ENCODE data around the gene GLRA1.

GLRA1 gene

GRCh38 chr5:151949701-151950308 is 25.2 kb upstream of the GLRA1 start:
- no peak overlapping the region for H3K4me3 ChIP-seq (ENCODE audit: low read length)
- H3K27me3 ChIP-seq (ENCODE audit: control insufficient read depth, insufficient read depth, low read length), result no peaks in the 10 kb centered on the region
- no peak overlapping the region for H3K9ac ChIP-seq (ENCODE audit: low read length)
- no peak overlapping the region for H3K27ac ChIP-seq (ENCODE audit: low read length)
- no peaks in the 10 kb centered on the region for H3K9me3 ChIP-seq (ENCODE audit: control insufficient read depth, low read depth, low read length)
- H3K36me3 ChIP-seq (ENCODE audit: control insufficient read depth, low read depth, low read length), result no peaks in the 10 kb centered on the region
- H3K4me1 ChIP-seq (ENCODE audit: control insufficient read depth, low read depth, low read length), result no peaks in the 10 kb centered on the region

- no peaks in the 10 kb centered on the region for H3K27me3 ChIP-seq (ENCODE audit: control insufficient read depth, insufficient read depth, low read length)
- no peaks in the 10 kb centered on the region for H3K36me3 ChIP-seq (ENCODE audit: control insufficient read depth, low read depth, low read length)
- H3K9me3 ChIP-seq (ENCODE audit: control insufficient read depth, low read depth, low read length), result no peaks in the 10 kb centered on the region
- H3K9ac ChIP-seq (ENCODE audit: low read length), result no peak overlapping the region
- no peak overlapping the region for H3K4me3 ChIP-seq (ENCODE audit: low read length)
- H3K27ac ChIP-seq (ENCODE audit: low read length), result no peak overlapping the region
- no peaks in the 10 kb centered on the region for H3K4me1 ChIP-seq (ENCODE audit: control insufficient read depth, low read depth, low read length)
Observed at GRCh38 chr5:151949113-151949512, 24.5 kb upstream of the GLRA1 start.

- Histone ChIP-seq H3K27ac (ENCODE audit: low read length) (no peak overlapping the region), H3K9me3 (ENCODE audit: control insufficient read depth, low read depth, low read length) (no peaks in the 10 kb centered on the region), H3K36me3 (ENCODE audit: control insufficient read depth, low read depth, low read length) (no peaks in the 10 kb centered on the region), H3K4me3 (ENCODE audit: low read length) (no peak overlapping the region), H3K9ac (ENCODE audit: low read length) (no peak overlapping the region), H3K4me1 (ENCODE audit: control insufficient read depth, low read depth, low read length) (no peaks in the 10 kb centered on the region), H3K27me3 (ENCODE audit: control insufficient read depth, insufficient read depth, low read length) (no peaks in the 10 kb centered on the region)
Observed at GRCh38 chr5:151947931-151948608, 23.4 kb upstream of the GLRA1 start.

- Histone ChIP-seq H3K4me3 (ENCODE audit: low read length) (no peak overlapping the region), H3K9ac (ENCODE audit: low read length) (no peak overlapping the region), H3K9me3 (ENCODE audit: control insufficient read depth, low read depth, low read length) (no peaks in the 10 kb centered on the region), H3K27ac (ENCODE audit: low read length) (no peak overlapping the region), H3K36me3 (ENCODE audit: control insufficient read depth, low read depth, low read length) (no peaks in the 10 kb centered on the region), H3K27me3 (ENCODE audit: control insufficient read depth, insufficient read depth, low read length) (no peaks in the 10 kb centered on the region), H3K4me1 (ENCODE audit: control insufficient read depth, low read depth, low read length) (no peaks in the 10 kb centered on the region)
Observed at GRCh38 chr5:151937851-151938250, 13.2 kb upstream of the GLRA1 start.

- Histone ChIP-seq H3K27ac (ENCODE audit: low read length) (no peak overlapping the region), H3K9me3 (ENCODE audit: control insufficient read depth, low read depth, low read length) (peaks cover 13% of the 10 kb centered on the region), H3K4me1 (ENCODE audit: control insufficient read depth, low read depth, low read length) (no peaks in the 10 kb centered on the region), H3K27me3 (ENCODE audit: control insufficient read depth, insufficient read depth, low read length) (no peaks in the 10 kb centered on the region), H3K4me3 (ENCODE audit: low read length) (no peak overlapping the region), H3K36me3 (ENCODE audit: control insufficient read depth, low read depth, low read length) (no peaks in the 10 kb centered on the region), H3K9ac (ENCODE audit: low read length) (no peak overlapping the region)
Observed at GRCh38 chr5:151935135-151935695, 10.6 kb upstream of the GLRA1 start.

- peaks cover 2% of the 10 kb centered on the region for H3K27me3 ChIP-seq (ENCODE audit: control insufficient read depth, insufficient read depth, low read length)
- H3K9me3 ChIP-seq (ENCODE audit: control insufficient read depth, low read depth, low read length), result peaks cover 13% of the 10 kb centered on the region
- H3K4me3 ChIP-seq (ENCODE audit: low read length), result no peak overlapping the region
- no peaks in the 10 kb centered on the region for H3K4me1 ChIP-seq (ENCODE audit: control insufficient read depth, low read depth, low read length)
- H3K36me3 ChIP-seq (ENCODE audit: control insufficient read depth, low read depth, low read length), result no peaks in the 10 kb centered on the region
- no peak overlapping the region for H3K9ac ChIP-seq (ENCODE audit: low read length)
- no peak overlapping the region for H3K27ac ChIP-seq (ENCODE audit: low read length)
Observed at GRCh38 chr5:151931260-151931659, 6.6 kb upstream of the GLRA1 start.

GRCh38 chr5:151926188-151926587 is 1.5 kb upstream of the GLRA1 start:
- H3K4me3 ChIP-seq (ENCODE audit: low read length), result no peak overlapping the region
- peaks cover 4% of the 10 kb centered on the region for H3K9me3 ChIP-seq (ENCODE audit: control insufficient read depth, low read depth, low read length)
- no peak overlapping the region for H3K27ac ChIP-seq (ENCODE audit: low read length)
- H3K9ac ChIP-seq (ENCODE audit: low read length), result no peak overlapping the region
- peaks cover 38% of the 10 kb centered on the region for H3K27me3 ChIP-seq (ENCODE audit: control insufficient read depth, insufficient read depth, low read length)
- peaks cover 3% of the 10 kb centered on the region for H3K4me1 ChIP-seq (ENCODE audit: control insufficient read depth, low read depth, low read length)
- H3K36me3 ChIP-seq (ENCODE audit: control insufficient read depth, low read depth, low read length), result no peaks in the 10 kb centered on the region

GRCh38 chr5:151925340-151925739 is 689 bp upstream of the GLRA1 start:
- Histone ChIP-seq H3K9ac (ENCODE audit: low read length) (no peak overlapping the region), H3K4me3 (ENCODE audit: low read length) (peak overlapping the region; percentile 58)

GRCh38 chr5:151923866-151924476 is 680 bp downstream of the GLRA1 start:
- H3K4me3 ChIP-seq (ENCODE audit: low read length), result no peak overlapping the region
- H3K27ac ChIP-seq (ENCODE audit: low read length), result no peak overlapping the region
- no peaks in the 10 kb centered on the region for H3K36me3 ChIP-seq (ENCODE audit: control insufficient read depth, low read depth, low read length)
- peaks cover 3% of the 10 kb centered on the region for H3K4me1 ChIP-seq (ENCODE audit: control insufficient read depth, low read depth, low read length)
- no peak overlapping the region for H3K9ac ChIP-seq (ENCODE audit: low read length)
- H3K9me3 ChIP-seq (ENCODE audit: control insufficient read depth, low read depth, low read length), result no peaks in the 10 kb centered on the region
- peaks cover 52% of the 10 kb centered on the region for H3K27me3 ChIP-seq (ENCODE audit: control insufficient read depth, insufficient read depth, low read length)

More at GRCh38 chr5:151925340-151925739, 689 bp upstream of the GLRA1 start:
- H3K4me1 ChIP-seq (ENCODE audit: control insufficient read depth, low read depth, low read length), result peaks cover 3% of the 10 kb centered on the region
- H3K9me3 ChIP-seq (ENCODE audit: control insufficient read depth, low read depth, low read length), result peaks cover under 1% of the 10 kb centered on the region
- H3K27me3 ChIP-seq (ENCODE audit: control insufficient read depth, insufficient read depth, low read length), result peaks cover 43% of the 10 kb centered on the region
- no peak overlapping the region for H3K27ac ChIP-seq (ENCODE audit: low read length)
- no peaks in the 10 kb centered on the region for H3K36me3 ChIP-seq (ENCODE audit: control insufficient read depth, low read depth, low read length)

- Histone ChIP-seq H3K36me3 (ENCODE audit: control insufficient read depth, low read depth, low read length) (no peaks in the 10 kb centered on the region), H3K9me3 (ENCODE audit: control insufficient read depth, low read depth, low read length) (no peaks in the 10 kb centered on the region), H3K27ac (ENCODE audit: low read length) (no peak overlapping the region), H3K4me3 (ENCODE audit: low read length) (no peak overlapping the region), H3K4me1 (ENCODE audit: control insufficient read depth, low read depth, low read length) (peaks cover 13% of the 10 kb centered on the region), H3K9ac (ENCODE audit: low read length) (no peak overlapping the region), H3K27me3 (ENCODE audit: control insufficient read depth, insufficient read depth, low read length) (peaks cover 52% of the 10 kb centered on the region)
Observed at GRCh38 chr5:151921916-151922315, 2.7 kb downstream of the GLRA1 start.

- no peaks in the 10 kb centered on the region for H3K9me3 ChIP-seq (ENCODE audit: control insufficient read depth, low read depth, low read length)
- peaks cover 46% of the 10 kb centered on the region for H3K27me3 ChIP-seq (ENCODE audit: control insufficient read depth, insufficient read depth, low read length)
- H3K4me3 ChIP-seq (ENCODE audit: low read length), result peak overlapping the region; percentile 1
- no peak overlapping the region for H3K9ac ChIP-seq (ENCODE audit: low read length)
- no peaks in the 10 kb centered on the region for H3K36me3 ChIP-seq (ENCODE audit: control insufficient read depth, low read depth, low read length)
- H3K27ac ChIP-seq (ENCODE audit: low read length), result no peak overlapping the region
- peaks cover 15% of the 10 kb centered on the region for H3K4me1 ChIP-seq (ENCODE audit: control insufficient read depth, low read depth, low read length)
Observed at GRCh38 chr5:151917904-151918303, 6.7 kb downstream of the GLRA1 start.
